Right lobe of liver (tissue), 6 donors: ENCODE results near the gene CDH4. TPM values are rescaled to one million over a fixed set of nuclear protein-coding genes. Genes with fewer than 3 reads are reported as not detected.

Source experiments
- ATAC-seq, 4 donors: fragments of 200-7000 bp; cut with Tn5 transposase; one replicate each; pipeline ENCODE4 v1.9.1; 2020; ENCODE audit warnings: mild to moderate bottlenecking in 4 of 4, moderate library complexity in 4 of 4
- DNase-seq, 3 donors: peaks; one replicate each; pipeline ENCODE4 v3.0.0-alpha.2; 2020
- H3K27ac ChIP-seq, 3 donors: fragments of 200-600 bp; one replicate each; pipeline ENCODE4 v1.8.0; 2022
- H3K27me3 ChIP-seq, 2 donors: fragments of 200-600 bp; one replicate each; pipeline ENCODE4 v1.8.0; 2022
- H3K36me3 ChIP-seq, 4 donors: fragments of 200-600 bp; sonication (generic) in 1 of 4; one replicate each; pipeline versions ENCODE4 v1.5.1 to v1.8.0; 2017 to 2022; ENCODE audit warnings: control low read depth in 1 of 4
- H3K4me1 ChIP-seq, 4 donors: fragments of 200-600 bp; sonication (generic) in 1 of 4; one replicate each; pipeline versions ENCODE4 v1.5.1 to v1.8.0; 2017 to 2022; ENCODE audit warnings: control low read depth in 1 of 4
- H3K4me3 ChIP-seq, 3 donors: fragments of 200-600 bp; one replicate each; pipeline ENCODE4 v1.8.0; 2022
- H3K9me3 ChIP-seq, 4 donors: fragments of 200-600 bp; sonication (generic) in 1 of 4; one replicate each; pipeline versions ENCODE4 v1.5.1 to v1.8.0; 2017 to 2022; ENCODE audit warnings: control low read depth in 1 of 4
- CTCF ChIP-seq, 4 donors: fragments of 200-600 bp in 3 of 4; fragments of 450-650 bp in 1 of 4; IDR thresholded peaks; one replicate each; pipeline versions ENCODE4 v1.5.1 to v1.8.0; 2016 to 2022; ENCODE audit warnings: antibody characterized with exemption in 4 of 4, mild to moderate bottlenecking in 2 of 4
- POLR2A ChIP-seq: fragments of 450-650 bp; IDR thresholded peaks from one replicate; pipeline ENCODE4 v1.6.1; 2017; ENCODE audit warnings: antibody characterized with exemption, mild to moderate bottlenecking
- WGBS: methylation state at CpG from one replicate; pipeline ENCODE4 v1.1.6; 2018; ENCODE audit warnings: low coverage, low lambda C conversion rate; ENCODE audit not compliant: insufficient coverage; ENCODE audit errors: missing lambda C conversion rate; 5-methylcytosine and 5-hydroxymethylcytosine counted together
- intact Hi-C, 2 donors: fragments of 100-400 bp; cut with DNase I; formaldehyde crosslinking; loops; one replicate each; pipeline versions ENCODE4 v1.11.2 to v1.14.1; 2022
- total RNA-seq, 6 experiments: library from RNA; depleted of rRNA in 2 of 6; stranded (reverse); fragments of >200 nt in 2 of 6; fragmentation: NEBNext Ultra II Directional in 3 of 6; extraction: Animal tissue kit (Norgen Biotek cat#: 25700) in 3 of 6; gene quantifications; one replicate each; pipeline versions ENCODE4 v1.1.0 to v1.2.4, GENCODE V29; 2016 to 2023
- donor health status: DM: no; HTN: yes; CAD: no.
- donor health status: DM: no; HTN: no; CAD: no.
- donor health status: DM: no; HTN: no; CAD: no.
- donor health status: DM: no; HTN: yes; CAD: no.
- donor health status: DM: no; HTN: yes; CAD: no.

The CDH4 gene
- total RNA-seq, 6 experiments from 2014 or later, result 0.02 to 0.14 (median 0.09) TPM; not detected in 3

- Histone ChIP-seq H3K36me3 (no peaks in the 10 kb centered on the region), H3K27me3 (no peaks in the 10 kb centered on the region), H3K4me3 (no peak overlapping the region), H3K27ac (no peak overlapping the region), H3K9me3 (no peaks in the 10 kb centered on the region), H3K4me1 (no peaks in the 10 kb centered on the region)
- 68% methylated on average over 4 of the region's 4 CpGs for WGBS
- DNase-seq (no peak), ATAC-seq (peak in 1 of 4 donors; percentile 8)
- intact Hi-C loops, result no loop called here
- no peak for TF ChIP-seq POLR2A
- no peak for TF ChIP-seq CTCF (IDR thresholded peaks at IDR 0.05)
Observed at GRCh38 chr20:61458146-61458746, 206.2 kb downstream of the CDH4 start.

- Histone ChIP-seq H3K4me3 (no peak overlapping the region), H3K27me3 (no peaks in the 10 kb centered on the region), H3K4me1 (no peaks in the 10 kb centered on the region), H3K27ac (no peak overlapping the region), H3K36me3 (no peaks in the 10 kb centered on the region), H3K9me3 (no peaks in the 10 kb centered on the region)
- ATAC-seq (no peak), DNase-seq (no peak)
- intact Hi-C loops, result no loop called here
- 84% methylated on average over 3 of the region's 7 CpGs for WGBS
- TF ChIP-seq CTCF (IDR thresholded peaks at IDR 0.05) (no peak), POLR2A (no peak)
Observed at GRCh38 chr20:61459266-61459665, 207.2 kb downstream of the CDH4 start.

- no peaks in the 10 kb centered on the region for H3K36me3 ChIP-seq
- 56% methylated on average over 4 of the region's 7 CpGs for WGBS
- H3K27ac ChIP-seq, result no peak overlapping the region
- H3K4me1 ChIP-seq, result no peaks in the 10 kb centered on the region
- H3K27me3 ChIP-seq, result no peaks in the 10 kb centered on the region
- no peak overlapping the region for H3K4me3 ChIP-seq
- TF ChIP-seq CTCF (IDR thresholded peaks at IDR 0.05) (no peak), POLR2A (no peak)
- intact Hi-C loops, result no loop called here
- H3K9me3 ChIP-seq, result no peaks in the 10 kb centered on the region
- DNase-seq (no peak), ATAC-seq (no peak)
Observed at GRCh38 chr20:61459705-61460104, 207.6 kb downstream of the CDH4 start.

- Histone ChIP-seq H3K27ac (no peak overlapping the region), H3K27me3 (no peaks in the 10 kb centered on the region), H3K9me3 (no peaks in the 10 kb centered on the region), H3K4me3 (no peak overlapping the region), H3K4me1 (no peaks in the 10 kb centered on the region), H3K36me3 (no peaks in the 10 kb centered on the region)
- intact Hi-C loops, result no loop called here
- ATAC-seq (no peak), DNase-seq (no peak)
- WGBS, result 53% methylated on average over 5 of the region's 11 CpGs
- no peak for TF ChIP-seq POLR2A
- TF ChIP-seq CTCF (IDR thresholded peaks at IDR 0.05), result no peak
Observed at GRCh38 chr20:61460261-61461052, 208.4 kb downstream of the CDH4 start.
